Smooth muscle cell (in vitro differentiated cells): ENCODE measurements around the gene HOXB6. TPM values are rescaled to one million over a fixed set of nuclear protein-coding genes. Genes with fewer than 3 reads are reported as not detected.
A peak's percentile ranks its signal among the peaks of the same experiment; 100 is the strongest.

Experiments
- DNase-seq: peaks from one replicate; lab custom pipeline; 2025; ENCODE audit not compliant: unreplicated experiment; lab: John Stamatoyannopoulos, UW
- H2AFZ ChIP-seq: fragments of 200-600 bp; sonication (generic); 2 replicates; pipeline ENCODE4 v1.6.0; 2016; ENCODE audit warnings: antibody characterized with exemption, low read depth, mild to moderate bottlenecking
- H3F3A ChIP-seq: fragments of 200-600 bp; sonication (generic); 2 replicates; pipeline ENCODE4 v1.6.0; 2017; ENCODE audit warnings: antibody characterized with exemption, low read depth
- H3K27ac ChIP-seq: fragments of 200-600 bp; sonication (generic); 2 replicates; pipeline ENCODE4 v1.5.1; 2016; ENCODE audit warnings: low read depth, mild to moderate bottlenecking
- H3K27me3 ChIP-seq: fragments of 200-600 bp; sonication (generic); 2 replicates; pipeline ENCODE4 v1.6.1; 2016; ENCODE audit warnings: low read depth, mild to moderate bottlenecking
- H3K36me3 ChIP-seq: fragments of 200-600 bp; sonication (generic); 2 replicates; pipeline ENCODE4 v1.5.1; 2016; ENCODE audit warnings: low read depth
- H3K4me1 ChIP-seq: fragments of 200-600 bp; sonication (generic); 2 replicates; pipeline ENCODE4 v1.5.1; 2016; ENCODE audit warnings: low read depth
- H3K4me2 ChIP-seq: fragments of 200-600 bp; sonication (generic); 2 replicates; pipeline ENCODE4 v1.6.0; 2016; ENCODE audit warnings: mild to moderate bottlenecking
- H3K4me3 ChIP-seq: fragments of 200-600 bp; sonication (generic); 2 replicates; pipeline ENCODE4 v1.5.1; 2016; ENCODE audit warnings: mild to moderate bottlenecking
- H3K79me2 ChIP-seq: fragments of 200-600 bp; sonication (generic); 2 replicates; pipeline ENCODE4 v1.6.0; 2016; ENCODE audit warnings: low read depth, mild to moderate bottlenecking
- H3K9ac ChIP-seq: fragments of 200-600 bp; sonication (generic); 2 replicates; pipeline ENCODE4 v1.6.0; 2016; ENCODE audit warnings: low read depth
- H3K9me3 ChIP-seq: fragments of 200-600 bp; sonication (generic); replicated peaks from 2 replicates; pipeline ENCODE4 v1.5.1; 2016; ENCODE audit warnings: low read depth
- H4K20me1 ChIP-seq: fragments of 200-600 bp; sonication (generic); 2 replicates; pipeline ENCODE4 v1.6.0; 2016; ENCODE audit warnings: low read depth
- CTCF ChIP-seq: fragments of 200-600 bp; sonication (generic); IDR thresholded peaks from 2 replicates; pipeline ENCODE4 v1.5.1; 2017; ENCODE audit warnings: borderline replicate concordance, mild to moderate bottlenecking, antibody characterized with exemption; ENCODE audit not compliant: insufficient read depth, poor library complexity, severe bottlenecking
- WGBS: methylation state at CpG from one replicate; pipeline ENCODE4 v1.1.7; 2016; ENCODE audit warnings: low lambda C conversion rate; 5-methylcytosine and 5-hydroxymethylcytosine counted together
- polyA plus RNA-seq: library from polyadenylated mRNA; unstranded; fragments of >200 nt; fragmentation: Nextera tagmentation; extraction: Ambion mirVana; gene quantifications from 2 replicates; pipeline ENCODE4 v1.2.1, GENCODE V29; 2016
- total RNA-seq: library from RNA; depleted of rRNA; stranded (reverse); fragments of >200 nt; gene quantifications from 2 replicates; pipeline ENCODE4 v1.2.3, GENCODE V29; 2014

The HOXB6 gene
- total and polyA plus RNA-seq, 2 experiments from 2014 or later: 6.3 to 9.3 TPM

DNA sequence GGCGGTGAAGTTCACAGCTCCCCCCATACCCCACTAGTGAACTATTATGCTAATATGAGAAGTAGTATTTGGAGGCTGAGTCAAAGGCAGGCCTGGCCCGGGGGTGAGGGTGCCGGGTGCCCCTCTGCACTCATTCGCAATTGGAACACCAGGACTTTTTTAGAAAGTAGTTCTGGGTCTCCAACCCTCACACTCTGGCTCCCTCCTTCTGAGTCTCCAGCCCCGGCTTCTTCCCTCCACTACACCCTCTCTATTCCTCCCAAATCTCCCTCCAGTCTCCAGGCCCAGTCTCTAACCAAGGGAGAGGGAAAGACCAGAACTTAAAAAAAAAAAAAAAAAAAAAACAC lies 48.6 kb downstream of the HOXB6 start:
- H3K4me1 ChIP-seq: no peaks in the 10 kb centered on the region
- no peak overlapping the region for H2AFZ ChIP-seq
- H3K27me3 ChIP-seq: peaks cover 73% of the 10 kb centered on the region

DNA sequence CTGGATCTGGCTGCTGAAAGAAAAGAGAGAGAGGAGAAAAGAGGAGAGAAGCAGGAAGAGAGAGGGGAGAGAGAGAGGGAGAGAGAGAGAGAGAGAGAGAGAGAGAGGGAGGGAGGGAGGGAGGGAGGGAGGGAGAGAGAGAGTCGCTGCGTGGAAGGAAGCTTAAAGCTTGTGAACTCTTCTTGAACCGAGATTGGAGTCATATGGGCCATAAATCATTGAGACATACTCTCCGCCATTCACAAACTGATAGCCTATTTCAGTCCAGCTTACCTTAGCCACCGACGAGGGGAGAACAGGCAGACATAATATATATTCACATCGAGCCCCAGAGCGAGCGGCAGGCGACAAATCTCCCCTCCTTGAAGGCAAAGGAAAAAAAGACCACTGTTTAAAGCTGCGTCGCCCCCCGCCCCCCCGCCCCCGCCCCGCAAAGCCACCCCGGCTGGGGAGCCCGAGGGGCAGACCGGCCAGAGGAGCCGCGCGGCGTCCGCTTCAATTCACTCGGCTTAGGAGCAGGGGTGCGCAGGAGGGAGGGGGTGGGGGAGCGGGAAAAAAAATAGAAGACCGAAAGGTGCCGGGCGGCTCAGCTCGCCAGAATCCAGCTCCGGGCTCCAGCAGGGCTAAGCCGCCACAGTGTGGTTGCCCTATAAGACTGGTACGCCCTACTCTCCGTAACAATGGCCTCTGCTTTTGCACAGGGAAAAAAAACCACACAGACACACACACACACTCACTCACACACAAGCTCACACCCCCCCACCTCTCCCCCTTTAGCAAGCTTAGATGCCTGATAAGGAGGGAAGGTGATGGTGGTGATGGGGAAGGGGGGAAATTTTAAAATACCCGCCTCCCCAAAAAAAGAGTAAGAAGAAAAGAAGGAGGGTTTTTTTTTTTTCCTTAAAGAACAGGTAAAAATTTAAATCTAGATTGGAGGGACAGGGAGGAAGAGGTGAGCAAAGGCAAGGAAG lies 49.2 kb downstream of the HOXB6 start:
- H3K9ac ChIP-seq: no peak overlapping the region
- 15% methylated on average over 16 of the region's 36 CpGs for WGBS
- DNase-seq: no peak
- no peak for TF ChIP-seq CTCF
- H3K27me3 ChIP-seq: peaks cover 71% of the 10 kb centered on the region
- no peak overlapping the region for H3K27ac ChIP-seq
- no peaks in the 10 kb centered on the region for H3K36me3 ChIP-seq
- peak overlapping the region; percentile 42 for H3K4me3 ChIP-seq
- H3K4me2 ChIP-seq: peak overlapping the region; percentile 91
- no peaks in the 10 kb centered on the region for H3K9me3 ChIP-seq
- H3K4me1 ChIP-seq: no peaks in the 10 kb centered on the region
- H3K79me2 ChIP-seq: peaks cover 15% of the 10 kb centered on the region
- H2AFZ ChIP-seq: no peak overlapping the region
- peaks cover 77% of the 10 kb centered on the region for H4K20me1 ChIP-seq
- H3F3A ChIP-seq: no peaks in the 10 kb centered on the region

More for the DNA sequence above, 48.6 kb downstream of the HOXB6 start:
- Histone ChIP-seq H4K20me1 (peaks cover 83% of the 10 kb centered on the region), H3K36me3 (no peaks in the 10 kb centered on the region), H3K9ac (no peak overlapping the region), H3K79me2 (peaks cover 14% of the 10 kb centered on the region), H3K27ac (no peak overlapping the region), H3K9me3 (no peaks in the 10 kb centered on the region), H3K4me2 (peak overlapping the region; percentile 91), H3F3A (no peaks in the 10 kb centered on the region), H3K4me3 (no peak overlapping the region)
- whole genome bisulfite sequencing: 62% methylated on average over 5 of the region's 5 CpGs
- TF ChIP-seq CTCF: no peak
- DNase-seq: no peak

- Histone ChIP-seq H2AFZ (no peak overlapping the region), H3K9me3 (no peaks in the 10 kb centered on the region), H3K4me2 (peak overlapping the region; percentile 91), H3K4me3 (peak overlapping the region; percentile 42), H3K79me2 (peaks cover 17% of the 10 kb centered on the region), H3K27ac (no peak overlapping the region), H3K27me3 (peaks cover 68% of the 10 kb centered on the region), H4K20me1 (peaks cover 68% of the 10 kb centered on the region), H3K9ac (no peak overlapping the region), H3K4me1 (no peaks in the 10 kb centered on the region), H3K36me3 (no peaks in the 10 kb centered on the region), H3F3A (peaks cover 4% of the 10 kb centered on the region)
- no peak for DNase-seq
- 35% methylated on average over 44 of the region's 44 CpGs for WGBS
- TF ChIP-seq CTCF: no peak
Observed at GRCh38 chr17:48554412-48555257, 50.2 kb downstream of the HOXB6 start.
